Activated CD8-positive, alpha-beta memory T cell treated with anti-CD3 and anti-CD28 coated beads for 1 hour (primary cell): ENCODE data around the gene SLC25A5.
"Not testable (repeated sequence)": the region's sequence is repeated elsewhere in the genome, so short reads cannot be mapped to it uniquely, and the experiment has no call there.

Experiments used
- DNase-seq, 2 donors: peaks; one replicate each; pipeline ENCODE4 v3.0.0-alpha.2; 2020; ENCODE audit warnings: low read depth in 1 of 2; ENCODE audit errors: extremely low read depth in 1 of 2

SLC25A5 gene

DNA sequence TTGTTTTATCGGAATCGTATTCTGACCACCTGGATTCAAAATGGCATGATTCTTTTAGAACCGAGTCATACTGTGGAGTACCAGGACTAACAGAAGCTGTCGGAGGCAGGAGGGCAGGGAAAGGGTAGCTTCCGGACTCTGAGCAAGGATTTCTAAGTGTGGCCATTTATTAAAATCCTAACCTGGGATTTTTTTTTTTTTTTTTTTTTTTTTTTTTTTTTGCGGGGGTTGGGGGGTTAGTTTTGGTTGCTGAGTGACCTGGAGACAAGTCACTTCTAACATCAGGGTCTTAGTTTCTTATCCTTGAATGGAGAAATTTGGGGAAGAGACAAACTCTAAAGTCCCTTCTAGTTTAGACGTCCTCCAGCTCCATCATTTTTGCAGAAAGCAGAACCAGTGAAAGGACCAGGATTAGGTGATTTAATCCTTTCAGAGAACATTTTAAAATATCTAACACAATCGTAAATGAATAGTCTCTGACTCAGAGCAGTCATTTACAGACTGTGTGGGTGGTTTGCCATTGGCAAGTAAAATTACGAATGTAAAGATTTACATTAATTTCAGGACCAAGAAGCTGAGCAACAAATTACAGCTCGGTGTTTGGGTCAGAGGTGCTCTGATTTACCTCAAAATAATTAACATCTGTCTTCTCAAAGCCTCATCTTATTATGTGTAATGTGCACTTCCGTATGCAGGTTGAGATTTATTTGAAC is 7.3 kb downstream of the SLC25A5 start:
- DNase-seq: no peak

DNA sequence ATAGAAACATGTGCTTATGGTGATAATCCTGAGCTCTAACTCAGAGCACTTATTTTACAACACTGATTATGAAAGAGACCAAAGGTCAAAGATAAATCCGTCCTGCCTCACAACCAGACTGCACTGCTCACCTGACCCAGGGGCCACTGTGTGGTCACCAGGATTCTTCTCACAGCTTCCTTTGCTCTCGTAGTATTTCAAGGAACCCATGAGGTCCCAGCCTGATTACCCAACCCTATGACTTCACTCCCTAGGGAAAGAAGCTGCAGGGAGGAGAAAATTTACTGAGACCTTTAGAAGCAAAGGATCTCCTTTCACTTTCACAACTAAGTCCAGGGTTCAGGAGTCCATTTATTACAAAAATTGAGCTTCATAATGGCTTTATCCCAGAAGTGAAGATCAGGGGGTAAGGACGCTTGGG is 9.6 kb downstream of the SLC25A5 start:
- no peak for DNase-seq

DNA sequence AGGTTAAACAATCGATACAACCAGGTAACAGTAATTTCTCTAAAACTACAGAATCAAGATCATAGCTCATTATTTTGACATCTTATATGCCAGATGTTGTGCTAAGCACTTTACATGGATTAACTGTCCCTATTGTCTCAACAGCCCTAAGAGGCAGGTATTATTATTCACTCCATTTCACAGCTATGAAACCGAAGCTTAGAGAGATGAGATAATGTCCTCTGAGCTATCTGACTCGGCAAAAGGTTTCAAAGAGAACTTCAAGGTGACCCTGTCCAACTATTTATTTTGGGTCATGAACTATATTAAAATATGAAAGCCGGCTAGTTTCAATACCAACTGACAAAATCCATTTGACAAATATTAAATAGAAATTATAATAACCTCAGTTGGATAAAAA is 10.3 kb downstream of the SLC25A5 start:
- no peak for DNase-seq

DNA sequence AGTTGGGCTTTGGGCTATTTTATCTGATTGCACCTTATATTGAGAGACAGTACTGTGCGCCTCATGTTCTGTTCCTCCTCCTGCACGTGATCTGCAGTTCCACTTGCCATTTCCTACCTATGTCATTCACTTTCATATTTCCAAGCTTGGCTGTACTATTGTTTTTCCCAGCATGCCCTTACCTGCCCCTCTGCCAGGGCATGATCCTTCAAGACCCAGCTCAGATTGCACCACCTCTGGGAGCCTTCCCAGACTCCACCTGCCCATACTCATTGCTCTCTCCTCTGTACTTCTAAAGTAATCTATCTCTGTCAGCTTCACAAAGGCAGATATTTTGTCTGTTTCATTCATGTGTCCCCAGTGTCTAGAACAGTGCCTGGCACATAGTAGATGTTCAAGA is 11.6 kb downstream of the SLC25A5 start:
- DNase-seq: no peak

DNA sequence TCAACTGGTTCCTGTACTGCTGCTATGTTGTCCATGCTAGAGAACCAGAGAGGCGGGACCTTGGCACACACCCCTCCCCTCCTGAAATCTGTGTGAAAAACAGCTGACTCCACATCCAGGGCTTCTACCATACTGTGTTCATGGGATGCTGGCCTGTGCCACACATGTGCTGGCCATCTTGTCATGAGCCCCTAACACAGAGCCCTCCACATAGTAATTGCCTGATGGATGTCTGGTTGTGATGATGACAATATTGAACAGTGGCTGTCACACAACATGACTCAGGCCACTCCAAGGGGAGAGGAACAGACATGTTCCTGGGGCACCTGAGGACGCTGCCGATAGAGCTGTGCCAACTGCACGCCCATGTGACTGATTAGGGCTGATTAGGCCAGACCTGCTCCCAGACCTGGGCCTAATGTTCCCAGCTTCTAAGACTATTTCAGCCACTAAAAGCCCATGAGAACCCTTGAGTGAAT is 13.1 kb downstream of the SLC25A5 start:
- no peak for DNase-seq

DNA sequence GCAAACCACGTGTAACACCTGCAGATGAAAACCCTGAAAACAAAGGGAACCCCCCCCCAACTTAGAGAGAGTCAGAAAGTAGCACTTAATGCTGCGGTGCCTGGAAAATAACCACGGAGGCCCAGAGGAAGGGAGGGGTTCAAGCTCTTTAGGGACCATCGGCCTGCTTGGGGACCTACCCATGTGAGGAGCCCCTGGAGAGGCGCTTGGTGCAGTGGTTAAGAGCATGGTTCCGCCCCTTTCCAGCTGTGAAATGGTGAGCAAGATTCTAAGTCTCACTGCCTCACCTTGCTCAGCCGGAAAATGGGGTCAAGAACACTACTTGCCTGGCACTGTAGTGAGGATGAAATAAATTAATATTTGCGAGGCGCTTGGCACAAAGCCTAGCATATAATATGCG is 13.8 kb downstream of the SLC25A5 start:
- no peak for DNase-seq

DNA sequence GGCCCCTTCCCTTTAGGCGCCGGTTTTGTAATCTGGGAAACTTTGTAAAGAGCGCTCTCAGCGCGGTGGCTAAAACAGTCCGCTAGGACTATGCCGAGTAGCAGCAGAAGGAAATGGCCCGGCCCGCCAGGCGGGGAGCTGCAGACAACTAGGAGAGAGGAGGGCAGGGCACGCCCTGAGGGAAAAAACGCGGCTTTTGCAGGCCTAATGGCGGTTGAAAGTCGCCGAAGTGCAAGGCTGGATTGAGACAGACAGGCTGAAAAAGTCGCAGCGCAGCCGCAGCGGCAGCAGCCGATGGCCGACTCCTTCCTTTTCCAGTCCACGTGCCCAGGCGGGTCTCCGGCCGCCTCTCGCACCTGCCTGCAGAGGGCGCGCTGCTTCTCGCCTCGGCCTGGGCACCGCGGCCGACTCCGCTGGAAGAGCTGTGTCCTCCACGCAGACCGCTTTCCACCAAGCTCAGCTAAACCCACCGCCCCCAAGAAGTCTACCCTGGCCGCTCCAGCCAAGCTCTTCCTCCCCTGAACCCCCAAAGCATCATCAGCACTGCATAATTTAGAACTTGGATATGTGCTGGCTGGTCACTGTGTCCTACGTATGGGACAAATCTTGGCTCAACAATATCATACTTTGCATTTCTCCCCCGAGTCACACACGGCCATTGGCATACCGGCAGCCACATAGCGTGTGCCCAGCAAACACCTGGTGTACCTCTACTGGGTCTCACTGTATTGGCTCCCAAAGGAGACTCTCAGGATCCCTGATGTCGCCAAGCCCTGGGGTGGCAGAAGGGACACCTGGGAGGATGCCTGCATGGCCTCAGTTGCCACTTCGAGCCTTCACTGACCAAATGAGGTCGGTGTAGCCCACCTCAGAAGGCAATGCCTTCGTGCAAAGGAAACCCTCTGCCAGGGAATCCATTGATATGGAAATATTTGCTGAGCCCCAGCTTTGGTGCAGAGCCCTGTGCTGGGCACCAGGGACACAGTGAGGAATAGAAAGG is 14.5 kb downstream of the SLC25A5 start:
- DNase-seq: peak; percentile 8 to 32

DNA sequence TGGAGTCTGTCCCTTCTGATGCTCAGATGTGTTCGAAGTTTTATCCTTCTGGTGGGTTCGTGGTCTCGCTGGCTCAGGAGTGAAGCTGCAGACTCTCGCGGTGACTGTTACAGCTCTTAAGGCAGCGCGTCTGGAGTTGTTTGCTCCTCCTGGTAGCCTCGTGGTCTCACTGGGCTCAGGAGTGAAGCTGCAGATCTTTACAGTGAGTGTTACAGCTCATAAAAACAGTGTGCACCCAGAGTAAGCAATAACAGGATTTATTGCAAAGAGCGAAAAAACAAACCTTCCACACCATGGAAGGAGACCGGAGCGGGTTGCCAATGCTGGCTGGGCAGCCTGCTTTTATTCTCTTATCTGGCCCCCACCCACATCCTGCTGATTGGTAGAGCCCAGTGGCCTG is 18.5 kb downstream of the SLC25A5 start:
- no peak for DNase-seq

DNA sequence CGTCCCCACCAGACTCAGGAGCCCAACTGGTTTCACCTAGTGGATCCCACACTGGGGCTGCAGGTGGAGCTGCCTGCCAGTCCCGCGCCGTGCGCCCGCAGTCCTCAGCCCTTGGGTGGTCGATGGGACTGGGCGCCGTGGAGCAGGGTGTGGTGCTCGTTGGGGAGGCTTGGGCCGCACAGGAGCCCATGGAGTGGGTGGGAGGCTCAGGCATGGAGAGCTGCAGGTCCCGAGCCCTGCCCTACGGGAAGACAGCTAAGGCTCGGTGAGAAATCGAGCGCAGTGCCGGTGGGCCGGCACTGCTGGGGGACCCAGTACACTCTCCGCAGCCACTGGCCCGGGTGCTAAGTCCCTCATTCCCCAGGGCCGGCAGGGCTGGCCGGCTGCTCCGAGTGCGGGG is 19.5 kb downstream of the SLC25A5 start:
- DNase-seq: not testable (repeated sequence)

DNA sequence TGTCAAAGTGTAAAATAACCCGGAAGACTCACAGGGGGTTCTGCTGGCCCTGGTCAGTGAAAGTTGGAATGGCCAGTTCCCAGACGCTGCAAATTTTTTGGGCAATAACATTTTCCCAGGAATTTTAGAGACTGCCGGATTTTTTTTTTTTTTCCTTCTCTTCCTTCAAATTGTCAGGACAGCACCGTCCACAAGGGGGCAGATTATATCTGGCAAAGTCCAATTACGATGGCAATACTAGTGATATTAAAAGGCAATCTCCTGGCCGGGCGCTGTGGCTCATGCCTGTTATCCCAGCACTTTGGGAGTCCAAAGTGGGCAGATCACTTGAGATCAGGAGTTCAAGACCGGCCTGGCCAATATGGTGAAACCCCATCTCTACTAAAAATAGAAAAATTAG is 20.5 kb downstream of the SLC25A5 start:
- peak in 1 of 2 donors; percentile 8 for DNase-seq

DNA sequence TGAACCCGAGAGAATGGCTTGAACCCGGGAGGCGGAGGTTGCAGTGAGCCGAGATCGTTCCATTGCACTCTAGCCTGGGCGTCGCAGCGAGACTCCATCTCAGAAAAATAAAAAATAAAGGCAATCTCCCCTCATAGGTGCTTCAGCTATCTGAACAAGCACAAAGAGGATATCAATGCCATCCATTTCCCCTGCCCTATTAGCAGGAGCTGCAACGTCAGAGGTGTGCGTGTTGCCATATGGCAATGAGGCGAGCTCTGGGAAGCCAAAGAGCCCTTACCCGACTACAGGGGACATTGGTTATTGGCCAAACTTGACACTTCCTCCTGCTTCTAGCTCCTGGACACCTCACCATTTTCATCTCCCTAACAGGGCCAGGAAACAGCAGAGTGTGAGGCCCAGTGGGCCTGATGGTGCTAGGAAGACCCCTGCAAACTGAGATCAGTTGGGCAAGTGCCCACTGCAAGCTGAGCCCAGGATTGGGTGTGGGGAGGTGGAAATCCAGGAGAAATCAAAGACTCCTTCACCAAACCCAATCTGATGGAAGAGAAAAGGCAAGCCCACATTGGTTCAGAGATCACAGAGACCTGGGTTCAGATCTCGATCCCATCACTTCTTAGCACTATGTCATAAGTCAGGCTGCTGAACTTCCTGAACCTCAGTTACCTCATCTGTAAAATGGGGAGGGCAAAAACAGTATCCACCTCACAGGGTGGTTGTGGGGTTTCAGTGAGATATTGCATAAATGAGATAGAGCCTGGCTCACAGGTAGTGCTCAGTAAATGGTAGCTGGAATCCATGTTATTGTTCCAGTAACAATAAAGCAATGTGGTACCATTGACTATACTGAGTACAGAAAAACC is 21.2 kb downstream of the SLC25A5 start:
- DNase-seq: no peak

DNA sequence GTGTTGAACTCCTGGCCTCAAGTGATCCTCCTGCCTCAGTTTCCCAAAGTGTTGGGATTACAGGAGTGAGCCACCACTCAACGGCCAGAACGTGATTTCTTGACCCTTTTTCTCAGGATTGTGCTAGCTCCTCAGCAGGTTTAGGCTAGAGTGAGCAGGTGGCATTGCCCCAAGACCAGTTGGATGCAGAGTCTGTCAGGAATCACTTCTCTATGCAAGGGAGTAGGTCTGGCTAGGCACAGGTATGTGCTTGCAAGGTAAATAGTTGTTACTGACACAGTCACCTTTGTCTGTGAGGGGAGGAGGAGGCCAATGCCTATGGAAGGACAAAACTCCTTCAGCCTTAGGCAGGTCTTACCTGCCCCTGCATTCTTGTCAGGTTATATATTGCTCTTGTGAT is 24.2 kb downstream of the SLC25A5 start:
- no peak for DNase-seq

DNA sequence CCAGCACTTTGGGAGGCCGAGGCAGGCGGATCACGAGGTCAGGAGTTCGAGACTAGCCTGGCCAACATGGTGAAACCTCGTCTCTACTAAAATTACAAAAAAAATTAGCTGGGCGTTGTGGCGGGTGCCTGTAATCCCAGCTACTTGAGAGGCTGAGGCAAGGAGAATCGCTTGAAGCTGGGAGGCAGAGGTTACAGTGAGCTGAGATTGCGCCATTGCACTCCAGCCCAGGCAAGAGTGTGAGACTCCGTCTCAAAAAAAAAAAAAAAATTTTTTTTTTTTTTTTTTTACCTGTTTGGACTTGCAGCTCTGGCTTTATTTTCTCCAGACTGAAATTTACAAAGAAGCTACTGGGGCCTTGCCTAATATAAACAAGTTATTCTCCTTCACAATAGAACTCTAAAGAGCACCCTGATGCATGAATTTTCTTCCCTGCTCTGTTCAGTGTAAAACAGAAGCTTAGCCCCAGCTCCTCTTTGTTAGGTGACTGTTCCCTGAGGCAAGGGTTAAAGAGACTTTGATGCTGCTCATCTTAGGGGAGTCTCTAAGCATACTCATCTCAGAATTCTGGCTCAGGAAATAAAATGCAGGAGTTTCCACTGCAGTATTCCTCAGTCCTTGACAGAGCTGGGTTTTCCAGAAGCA is 25.7 kb downstream of the SLC25A5 start:
- DNase-seq: not testable (repeated sequence)

DNA sequence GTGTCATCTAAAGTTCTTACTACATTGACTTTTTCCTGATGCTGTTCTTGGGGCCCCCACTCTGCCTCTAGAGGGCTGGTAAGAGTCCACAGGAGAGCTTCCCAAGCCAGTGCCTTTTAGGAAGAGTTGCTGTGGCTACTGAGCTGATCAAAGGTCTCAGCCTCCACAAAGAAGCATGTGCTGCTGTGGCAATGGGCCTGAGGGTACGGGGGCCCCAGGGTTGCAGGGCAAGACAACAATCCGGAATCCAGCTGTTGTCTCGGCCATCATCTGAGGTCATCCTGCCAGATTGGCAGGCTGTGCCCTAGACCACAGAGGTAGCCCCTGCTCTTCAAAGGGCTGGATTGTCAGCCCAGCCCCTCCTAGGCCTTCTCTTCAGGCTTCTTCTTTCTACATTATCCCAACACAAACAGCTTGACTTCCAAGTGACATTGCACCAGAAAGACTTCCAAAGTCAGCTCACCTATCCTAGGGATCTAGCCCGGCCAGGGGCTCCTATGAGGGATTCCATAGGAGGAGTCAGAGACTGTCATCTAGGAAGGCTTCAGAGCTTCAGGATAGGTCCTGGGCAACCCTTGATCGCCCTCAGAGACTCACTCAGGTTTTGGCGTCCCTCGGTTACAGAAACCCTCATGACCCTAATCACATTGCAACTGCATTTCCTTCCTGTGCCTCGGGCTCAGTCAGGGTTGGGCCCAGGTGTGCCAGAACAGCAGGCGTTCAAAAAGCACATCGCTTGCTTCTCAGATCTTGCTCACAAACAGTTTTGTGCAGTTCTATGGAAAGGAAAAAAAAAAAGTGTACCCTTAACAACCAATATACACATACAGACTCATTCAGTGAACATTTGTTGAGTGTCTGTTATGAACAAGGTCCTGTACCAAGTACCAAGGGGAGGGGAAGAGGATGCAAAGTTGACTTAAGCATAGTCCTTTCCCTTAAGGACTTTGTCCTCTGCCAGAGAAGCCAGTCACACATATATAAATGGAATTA is 27.8 kb downstream of the SLC25A5 start:
- DNase-seq: no peak

DNA sequence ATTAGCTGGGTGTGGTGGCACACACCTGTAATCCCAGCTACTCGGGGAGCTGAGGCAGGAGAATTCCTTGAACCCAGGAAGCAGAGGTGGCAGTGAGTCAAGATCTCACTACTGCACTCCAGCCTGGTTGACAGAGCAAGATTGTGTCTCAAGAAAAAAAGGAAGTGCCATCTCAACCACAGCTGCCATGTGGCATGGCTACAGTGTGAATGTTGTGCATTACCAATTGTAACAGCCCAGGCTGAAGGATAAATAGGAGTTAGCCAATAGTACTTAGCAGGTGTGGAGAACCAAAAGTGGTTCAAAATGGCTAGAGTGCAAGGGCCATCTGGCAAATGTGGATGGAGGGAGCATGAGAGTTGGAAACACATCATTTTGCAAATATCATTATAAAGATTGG is 28.9 kb downstream of the SLC25A5 start:
- no peak for DNase-seq

DNA sequence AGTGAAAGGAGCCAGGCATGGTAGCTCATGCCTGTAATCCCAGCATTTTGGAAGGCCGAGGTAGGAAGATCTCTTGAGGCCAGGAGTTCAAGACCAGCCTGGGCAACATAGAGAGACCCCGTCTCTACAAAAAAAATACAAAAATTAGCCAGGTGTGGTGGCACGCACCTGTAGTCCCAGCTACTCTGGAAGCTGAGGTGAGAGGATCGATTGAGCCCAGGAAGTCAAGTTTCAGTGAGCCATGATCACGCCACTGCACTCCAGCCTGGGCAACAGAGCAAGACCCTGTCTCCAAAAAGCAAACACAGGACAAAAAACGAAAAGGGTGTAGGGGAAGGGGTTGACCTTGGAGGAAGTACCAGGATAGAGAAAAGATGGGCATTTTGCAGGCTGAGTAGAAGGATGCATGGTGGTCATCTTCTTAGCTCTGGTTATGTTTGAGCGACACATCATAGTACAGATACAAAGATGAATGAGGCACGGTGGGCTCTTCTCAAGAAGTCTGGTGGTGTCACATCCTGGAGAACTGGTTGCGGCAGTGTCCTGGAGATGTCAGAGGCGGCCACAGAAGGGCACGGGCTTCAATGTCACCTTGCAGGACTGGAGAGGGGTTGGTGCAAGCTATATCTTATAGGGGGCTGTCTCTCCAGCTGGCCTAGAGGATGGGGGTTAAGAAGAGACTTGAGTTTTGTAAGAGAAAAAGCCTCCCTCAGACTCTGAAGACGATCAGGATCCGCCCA is 32.0 kb downstream of the SLC25A5 start:
- no peak for DNase-seq

DNA sequence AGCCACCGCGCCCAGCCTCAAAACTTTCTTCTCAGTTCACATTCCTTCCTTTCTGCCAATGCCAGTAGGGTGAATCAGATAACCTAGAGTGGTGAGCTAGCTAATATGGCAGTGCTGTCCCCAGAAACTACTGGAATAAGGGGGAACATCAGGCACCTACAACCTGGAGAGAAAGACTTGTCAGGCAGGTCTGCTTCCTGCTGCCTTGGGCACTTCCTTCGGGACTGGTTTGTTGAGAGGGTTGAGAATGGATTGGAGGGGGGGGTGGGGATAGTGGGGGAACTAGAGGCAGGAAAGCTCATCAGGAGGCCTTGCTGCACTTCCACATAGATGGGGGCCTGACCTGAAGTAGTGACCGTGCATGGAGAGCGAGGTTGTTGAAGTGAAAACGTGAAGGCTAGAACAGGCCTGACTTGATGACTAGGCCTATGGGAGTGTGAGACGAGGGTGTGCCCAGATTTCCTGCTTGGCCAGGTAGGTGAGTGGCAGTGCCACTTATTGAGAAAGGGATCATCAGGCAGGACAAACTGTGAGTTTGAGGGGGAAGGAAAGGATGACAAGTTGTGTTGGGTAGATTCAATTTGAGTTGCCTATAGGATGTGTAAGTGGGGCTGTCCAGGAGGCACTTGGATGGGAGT is 33.4 kb downstream of the SLC25A5 start:
- no peak for DNase-seq
